ENCODE data around the gene CEP170B. TPM values are rescaled to one million over a fixed set of nuclear protein-coding genes. Genes with fewer than 3 reads are reported as not detected.
A peak's percentile ranks its signal among the peaks of the same experiment; 100 is the strongest.

CEP170B gene
- total RNA-seq, 3 donors from 2014 or later, result 10.1 to 14.8 (median 13.8) TPM

DNA sequence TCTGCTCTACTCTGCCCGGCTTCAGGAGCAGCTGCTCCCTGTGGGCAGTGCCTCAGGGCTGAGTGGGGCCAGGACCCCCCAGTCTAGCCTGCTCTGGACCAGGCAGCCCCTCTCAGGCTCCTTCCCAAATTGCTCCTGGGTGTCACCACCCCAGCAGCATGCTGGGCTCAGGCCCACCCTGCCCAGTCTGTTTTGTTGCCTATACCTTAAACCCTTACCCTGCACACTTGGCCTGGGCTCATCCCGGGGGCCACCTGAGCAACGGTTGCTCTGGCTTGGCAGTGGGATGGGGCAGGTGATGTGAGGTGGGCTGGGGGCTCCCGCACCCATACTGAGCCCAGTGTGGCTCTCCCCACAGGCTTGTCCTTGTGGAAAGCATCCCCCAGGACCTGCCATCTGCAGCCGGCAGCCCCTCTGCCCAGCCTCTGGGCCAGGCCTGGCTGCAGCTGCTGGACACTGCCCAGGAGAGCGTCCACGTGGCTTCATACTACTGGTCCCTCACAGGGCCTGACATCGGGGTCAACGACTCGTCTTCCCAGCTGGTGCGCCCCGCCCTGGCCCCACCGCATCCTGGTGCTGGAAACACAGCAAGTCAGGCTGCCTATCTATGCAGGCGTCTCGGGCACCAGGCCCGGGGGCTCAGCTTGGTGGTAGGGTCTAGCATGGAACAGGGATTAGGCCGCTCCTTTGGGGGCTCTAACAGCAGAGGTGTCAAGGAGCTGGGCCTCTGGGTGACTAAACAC, 63.5 kb downstream of the CEP170B start:
- no peaks in the 10 kb centered on the region for H3K4me1 ChIP-seq
- H3K27me3 ChIP-seq, result no peaks in the 10 kb centered on the region
- DNase-seq (ENCODE audit: low spot score in 2 of 2), result peak in 1 of 2 donors; percentile 49
- H3K27ac ChIP-seq, result no peak overlapping the region
- no peak for TF ChIP-seq POLR2AphosphoS5 (IDR thresholded peaks at IDR 0.05)
- no peak for TF ChIP-seq CTCF (IDR thresholded peaks at IDR 0.05)
- TF ChIP-seq POLR2A (IDR thresholded peaks at IDR 0.05), result no peak
- H3K9me3 ChIP-seq, result peaks cover 0 to 7% of the 10 kb centered on the region in 2 donors
- intact Hi-C loops (cut with DNase I; ENCODE audit: low total_unique reads), result no loop called here
- H3K4me3 ChIP-seq, result no peak overlapping the region
- H3K36me3 ChIP-seq, result no peaks in the 10 kb centered on the region

DNA sequence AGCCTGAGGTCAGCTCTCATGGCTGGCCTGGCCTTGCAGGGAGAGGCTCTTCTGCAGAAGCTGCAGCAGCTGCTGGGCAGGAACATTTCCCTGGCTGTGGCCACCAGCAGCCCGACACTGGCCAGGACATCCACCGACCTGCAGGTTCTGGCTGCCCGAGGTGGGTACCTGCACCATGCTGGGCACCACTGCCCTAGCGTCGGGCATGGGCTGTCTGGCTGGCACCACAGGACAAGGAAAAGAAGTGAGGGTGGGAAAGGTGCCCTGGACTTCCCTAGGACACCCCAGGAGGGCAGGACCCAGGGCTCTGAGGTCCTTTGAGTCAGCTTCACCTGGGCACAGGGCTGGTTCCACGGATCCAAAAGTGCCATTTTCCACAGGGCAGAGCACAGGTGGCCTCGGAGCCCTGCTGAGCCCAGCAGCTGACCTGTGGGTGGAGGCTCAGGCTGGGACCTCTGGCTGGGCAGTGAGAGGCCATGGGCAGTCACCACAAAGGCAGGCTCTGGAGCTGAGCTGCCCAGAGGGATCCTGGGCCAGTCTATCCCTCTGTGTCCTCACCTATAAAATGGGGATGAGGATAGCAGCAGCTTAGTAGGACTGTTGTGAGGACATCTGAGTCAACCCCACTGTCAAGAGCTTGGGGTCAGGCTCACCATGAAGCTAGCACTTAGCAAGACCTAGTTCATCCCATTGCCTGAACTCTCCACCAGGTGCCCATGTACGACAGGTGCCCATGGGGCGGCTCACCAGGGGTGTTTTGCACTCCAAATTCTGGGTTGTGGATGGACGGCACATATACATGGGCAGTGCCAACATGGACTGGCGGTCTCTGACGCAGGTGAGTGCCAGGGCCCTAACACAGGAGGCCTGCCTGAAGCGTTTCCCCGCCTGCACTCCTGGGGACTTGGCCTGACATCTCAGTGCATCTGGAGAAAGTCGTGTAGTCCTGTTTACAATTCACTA, 64.5 kb downstream of the CEP170B start:
- H3K4me3 ChIP-seq, result no peak overlapping the region
- H3K9me3 ChIP-seq, result no peaks in the 10 kb centered on the region
- intact Hi-C loops (cut with DNase I; ENCODE audit: low total_unique reads), result loop anchor here (5.0 kb wide), 1 partner anchor 43 kb away; no protein-coding TSS in a partner anchor
- no peaks in the 10 kb centered on the region for H3K36me3 ChIP-seq
- DNase-seq (ENCODE audit: low spot score in 2 of 2), result peak in 1 of 2 donors; percentile 43
- no peaks in the 10 kb centered on the region for H3K27me3 ChIP-seq
- H3K27ac ChIP-seq, result no peak overlapping the region
- TF ChIP-seq CTCF (IDR thresholded peaks at IDR 0.05) (no peak), POLR2A (IDR thresholded peaks at IDR 0.05) (no peak), POLR2AphosphoS5 (IDR thresholded peaks at IDR 0.05) (no peak)
- no peaks in the 10 kb centered on the region for H3K4me1 ChIP-seq

DNA sequence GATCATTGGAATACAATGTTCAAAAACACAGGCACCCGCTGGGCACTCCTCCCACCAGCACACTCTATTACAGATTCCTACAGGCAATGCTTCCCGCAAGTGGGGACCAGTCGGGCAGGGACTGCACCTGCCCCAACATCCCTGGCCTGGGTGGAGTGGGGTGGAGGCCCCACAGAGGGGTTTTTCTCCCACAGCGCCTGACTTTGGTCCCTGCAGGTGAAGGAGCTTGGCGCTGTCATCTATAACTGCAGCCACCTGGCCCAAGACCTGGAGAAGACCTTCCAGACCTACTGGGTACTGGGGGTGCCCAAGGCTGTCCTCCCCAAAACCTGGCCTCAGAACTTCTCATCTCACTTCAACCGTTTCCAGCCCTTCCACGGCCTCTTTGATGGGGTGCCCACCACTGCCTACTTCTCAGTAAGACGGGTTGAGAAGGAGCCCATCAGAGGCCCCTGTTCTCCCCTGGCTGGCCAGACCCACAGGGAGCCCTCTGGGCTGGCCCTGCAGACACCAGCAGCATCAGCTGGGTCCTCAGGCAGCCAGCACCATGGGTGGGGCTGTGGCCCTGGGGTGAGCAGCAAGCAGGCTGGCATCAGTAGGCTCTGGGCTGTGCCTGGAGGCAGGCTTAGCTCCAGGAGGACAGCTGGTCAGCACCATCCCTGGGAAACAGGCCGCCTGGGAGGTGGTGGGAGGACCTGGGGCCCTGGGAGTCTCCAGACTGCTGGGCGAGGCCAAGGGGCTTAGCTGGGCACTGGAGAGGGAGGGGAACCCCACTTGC, 65.6 kb downstream of the CEP170B start:
- intact Hi-C loops (cut with DNase I; ENCODE audit: low total_unique reads), result loop anchor here (5.0 kb wide), 1 partner anchor 42 kb away; no protein-coding TSS in a partner anchor
- H3K36me3 ChIP-seq, result no peaks in the 10 kb centered on the region
- H3K27ac ChIP-seq, result no peak overlapping the region
- no peaks in the 10 kb centered on the region for H3K4me1 ChIP-seq
- H3K9me3 ChIP-seq, result no peaks in the 10 kb centered on the region
- H3K27me3 ChIP-seq, result no peaks in the 10 kb centered on the region
- no peak overlapping the region for H3K4me3 ChIP-seq
- TF ChIP-seq POLR2AphosphoS5 (IDR thresholded peaks at IDR 0.05) (no peak), CTCF (IDR thresholded peaks at IDR 0.05) (no peak), POLR2A (IDR thresholded peaks at IDR 0.05) (no peak)
- DNase-seq (ENCODE audit: low spot score in 2 of 2), result peak in 1 of 2 donors; percentile 36

GRCh38 chr14:104931304-104931770, 66.3 kb downstream of the CEP170B start:
- intact Hi-C loops (cut with DNase I; ENCODE audit: low total_unique reads), result loop anchor here (5.0 kb wide), 1 partner anchor 41 kb away; no protein-coding TSS in a partner anchor
- DNase-seq (ENCODE audit: low spot score in 2 of 2), result peak in 1 of 2 donors; percentile 44
- no peak overlapping the region for H3K4me3 ChIP-seq
- H3K9me3 ChIP-seq, result no peaks in the 10 kb centered on the region
- no peaks in the 10 kb centered on the region for H3K4me1 ChIP-seq
- no peak overlapping the region for H3K27ac ChIP-seq
- H3K36me3 ChIP-seq, result no peaks in the 10 kb centered on the region
- no peak for TF ChIP-seq POLR2A (IDR thresholded peaks at IDR 0.05)
- no peak for TF ChIP-seq POLR2AphosphoS5 (IDR thresholded peaks at IDR 0.05)
- TF ChIP-seq CTCF (IDR thresholded peaks at IDR 0.05), result no peak
- no peaks in the 10 kb centered on the region for H3K27me3 ChIP-seq
